ENCODE data around the gene CDC123.
"Not testable (repeated sequence)": the region's sequence is repeated elsewhere in the genome, so short reads cannot be mapped to it uniquely, and the experiment has no call there.

Gene CDC123

DNA sequence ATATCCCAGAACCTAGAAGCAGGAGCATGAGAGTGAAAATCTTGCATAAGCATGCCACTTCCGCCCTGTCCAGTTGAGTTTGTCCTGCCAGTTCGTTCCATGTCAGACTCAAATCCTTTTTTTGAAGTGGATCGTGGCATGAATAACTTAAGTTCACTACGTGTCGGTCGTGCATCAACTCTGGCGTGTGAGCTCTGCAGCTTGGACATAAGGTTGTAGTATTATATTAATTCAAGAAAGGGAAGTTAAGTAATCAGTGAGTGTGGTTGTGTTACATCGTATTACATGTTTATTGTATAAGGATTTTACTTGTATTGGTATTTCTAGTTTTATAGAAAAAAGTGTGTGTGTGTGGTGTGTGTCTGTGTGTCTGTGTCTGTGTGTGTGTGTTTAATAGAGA is 23.0 kb downstream of the CDC123 start:
- H2BK12ac ChIP-seq (ENCODE audit: low read length): no peak overlapping the region
- H4K8ac ChIP-seq (ENCODE audit: low read depth, low read length): no peak overlapping the region
- no peaks in the 10 kb centered on the region for H3K79me1 ChIP-seq (ENCODE audit: low read length)
- no peak overlapping the region for H2BK120ac ChIP-seq (ENCODE audit: insufficient read depth, low read length, poor library complexity)
- no peak overlapping the region for H3K4ac ChIP-seq (ENCODE audit: low read depth, low read length)
- H3K18ac ChIP-seq (ENCODE audit: low read length): no peak overlapping the region
- no peak overlapping the region for H4K12ac ChIP-seq (ENCODE audit: low read depth, low read length)
- H2BK5ac ChIP-seq (ENCODE audit: low read depth, low read length, poor library complexity): no peak overlapping the region
- H4K91ac ChIP-seq (ENCODE audit: low read depth, low read length): no peak overlapping the region
- no peak overlapping the region for H2AK5ac ChIP-seq (ENCODE audit: low read length)
- H3K14ac ChIP-seq (ENCODE audit: low read length): no peak overlapping the region
- no peak overlapping the region for H3K4me2 ChIP-seq (ENCODE audit: low read length)
- H2AFZ ChIP-seq (ENCODE audit: insufficient read depth, low read length, poor library complexity): no peak overlapping the region
- no peak overlapping the region for H3K4me3 ChIP-seq (ENCODE audit: low read depth, low read length)
- no peaks in the 10 kb centered on the region for H3K27me3 ChIP-seq (ENCODE audit: insufficient read depth, low read length)
- WGBS (ENCODE audit: extremely low coverage, insufficient coverage, insufficient read length): no CpG with 5 or more reads among the region's 8 CpGs
- peaks cover 20 to 28% of the 10 kb centered on the region in 2 experiments for H3K36me3 ChIP-seq (ENCODE audit: control insufficient read depth in 1 of 2, insufficient read depth in 2 of 2, low read length in 2 of 2)
- H3K9me3 ChIP-seq (ENCODE audit: insufficient read depth, low read depth, low read length): no peaks in the 10 kb centered on the region
- no peak overlapping the region for H3K27ac ChIP-seq (ENCODE audit: low read depth, low read length)
- H3K23ac ChIP-seq (ENCODE audit: low read length): no peak overlapping the region
- H3K4me1 ChIP-seq (ENCODE audit: control insufficient read depth in 1 of 2, insufficient read depth in 2 of 2, low read length in 2 of 2): no peaks in the 10 kb centered on the region
- no peak for DNase-seq
- H3K79me2 ChIP-seq (ENCODE audit: control insufficient read depth, insufficient read depth, low read length, poor library complexity): no peaks in the 10 kb centered on the region
- H3K9ac ChIP-seq (ENCODE audit: low read length): no peak overlapping the region

DNA sequence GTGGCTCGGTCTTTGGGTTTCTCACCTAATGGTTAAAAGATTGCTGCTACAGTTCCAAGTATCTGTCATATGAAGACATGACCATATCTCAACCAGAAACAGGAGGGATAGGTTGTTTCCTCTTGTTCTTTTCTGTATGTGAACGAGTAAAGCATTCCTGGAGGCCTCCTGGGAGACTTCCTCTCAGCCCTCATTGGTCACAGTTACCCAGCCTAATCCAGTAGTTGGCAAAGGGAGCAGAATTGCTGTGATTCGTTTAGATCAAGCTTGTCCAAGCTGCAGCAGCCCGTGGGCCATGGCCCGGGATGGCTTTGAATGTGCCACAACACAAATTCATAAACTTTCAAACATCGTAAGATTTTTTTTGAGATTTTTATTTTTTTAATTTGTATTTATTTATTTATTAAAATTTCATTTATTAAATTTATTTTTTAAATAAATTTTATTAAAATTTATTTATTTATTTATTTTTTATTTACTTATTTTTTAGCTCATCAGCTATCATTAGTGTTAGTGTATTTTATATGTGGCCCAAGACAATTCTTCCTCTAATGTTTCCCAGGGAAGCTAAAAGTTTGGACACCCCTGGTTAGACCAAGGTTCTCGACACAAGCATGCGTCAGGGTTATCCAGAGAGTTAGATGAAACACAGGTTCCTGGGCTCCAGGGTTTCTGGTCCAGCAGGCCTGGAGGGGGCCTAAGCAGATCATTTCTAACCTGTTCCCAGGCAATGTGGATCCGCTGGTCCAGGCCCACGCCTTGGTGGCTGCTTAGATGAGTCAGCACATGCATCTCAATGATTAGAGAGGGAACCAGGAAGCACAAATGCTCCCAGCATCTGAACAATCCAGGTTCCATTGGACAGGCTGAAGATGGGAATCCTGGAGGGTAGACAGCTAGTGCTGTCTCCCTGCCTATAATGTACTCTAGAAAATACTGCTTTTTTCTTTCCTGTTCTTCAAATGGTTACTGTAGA is 25.6 kb downstream of the CDC123 start:
- Histone ChIP-seq H3K79me2 (ENCODE audit: control insufficient read depth, insufficient read depth, low read length, poor library complexity) (no peaks in the 10 kb centered on the region), H3K23ac (ENCODE audit: low read length) (no peak overlapping the region), H3K27ac (ENCODE audit: low read depth, low read length) (no peak overlapping the region), H2AK5ac (ENCODE audit: low read length) (no peak overlapping the region), H3K4ac (ENCODE audit: low read depth, low read length) (no peak overlapping the region), H3K9ac (ENCODE audit: low read length) (no peak overlapping the region), H3K4me1 (ENCODE audit: control insufficient read depth in 1 of 2, insufficient read depth in 2 of 2, low read length in 2 of 2) (no peaks in the 10 kb centered on the region), H2BK12ac (ENCODE audit: low read length) (no peak overlapping the region), H3K4me2 (ENCODE audit: low read length) (no peak overlapping the region), H3K27me3 (ENCODE audit: insufficient read depth, low read length) (no peaks in the 10 kb centered on the region), H3K4me3 (ENCODE audit: low read depth, low read length) (no peak overlapping the region), H4K8ac (ENCODE audit: low read depth, low read length) (no peak overlapping the region), H4K91ac (ENCODE audit: low read depth, low read length) (no peak overlapping the region), H2AFZ (ENCODE audit: insufficient read depth, low read length, poor library complexity) (no peak overlapping the region), H3K79me1 (ENCODE audit: low read length) (no peaks in the 10 kb centered on the region), H3K14ac (ENCODE audit: low read length) (no peak overlapping the region), H4K12ac (ENCODE audit: low read depth, low read length) (no peak overlapping the region), H2BK120ac (ENCODE audit: insufficient read depth, low read length, poor library complexity) (no peak overlapping the region), H3K9me3 (ENCODE audit: insufficient read depth, low read depth, low read length) (peaks cover 3% of the 10 kb centered on the region), H2BK5ac (ENCODE audit: low read depth, low read length, poor library complexity) (no peak overlapping the region), H3K18ac (ENCODE audit: low read length) (no peak overlapping the region), H3K36me3 (ENCODE audit: control insufficient read depth in 1 of 2, insufficient read depth in 2 of 2, low read length in 2 of 2) (peaks cover 31 to 37% of the 10 kb centered on the region in 2 experiments)
- no CpG with 5 or more reads among the region's 10 CpGs for WGBS (ENCODE audit: extremely low coverage, insufficient coverage, insufficient read length)
- no peak for DNase-seq

DNA sequence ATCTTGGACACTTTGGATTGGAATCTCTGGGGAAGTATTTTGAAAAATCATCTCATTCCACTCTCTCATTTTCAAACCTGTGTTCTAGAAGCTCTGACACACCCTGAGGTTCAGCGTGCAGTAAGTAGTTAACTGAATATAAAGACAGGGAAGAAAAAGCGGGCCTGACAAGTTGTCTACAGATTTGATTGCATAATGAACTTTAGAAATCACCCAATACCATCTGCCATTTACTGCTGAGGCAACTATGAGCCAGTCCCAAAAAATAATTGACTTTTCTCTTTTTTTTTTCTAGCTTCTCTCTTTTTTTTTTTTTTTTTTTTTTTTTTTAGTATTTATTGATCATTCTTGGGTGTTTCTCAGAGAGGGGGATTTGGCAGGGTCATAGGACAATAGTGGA is 29.5 kb downstream of the CDC123 start:
- H3K18ac ChIP-seq (ENCODE audit: low read length): no peak overlapping the region
- no peaks in the 10 kb centered on the region for H3K4me1 ChIP-seq (ENCODE audit: control insufficient read depth in 1 of 2, insufficient read depth in 2 of 2, low read length in 2 of 2)
- H2BK12ac ChIP-seq (ENCODE audit: low read length): no peak overlapping the region
- no peak overlapping the region for H4K8ac ChIP-seq (ENCODE audit: low read depth, low read length)
- H3K9me3 ChIP-seq (ENCODE audit: insufficient read depth, low read depth, low read length): peaks cover 5% of the 10 kb centered on the region
- H3K4me3 ChIP-seq (ENCODE audit: low read depth, low read length): no peak overlapping the region
- no peak overlapping the region for H2AFZ ChIP-seq (ENCODE audit: insufficient read depth, low read length, poor library complexity)
- no peak overlapping the region for H3K4me2 ChIP-seq (ENCODE audit: low read length)
- H3K36me3 ChIP-seq (ENCODE audit: control insufficient read depth in 1 of 2, insufficient read depth in 2 of 2, low read length in 2 of 2): peaks cover 29 to 30% of the 10 kb centered on the region in 2 experiments
- no peak overlapping the region for H4K91ac ChIP-seq (ENCODE audit: low read depth, low read length)
- H3K23ac ChIP-seq (ENCODE audit: low read length): no peak overlapping the region
- H3K27ac ChIP-seq (ENCODE audit: low read depth, low read length): no peak overlapping the region
- H2AK5ac ChIP-seq (ENCODE audit: low read length): no peak overlapping the region
- no peak overlapping the region for H3K9ac ChIP-seq (ENCODE audit: low read length)
- H3K27me3 ChIP-seq (ENCODE audit: insufficient read depth, low read length): no peaks in the 10 kb centered on the region
- no peaks in the 10 kb centered on the region for H3K79me2 ChIP-seq (ENCODE audit: control insufficient read depth, insufficient read depth, low read length, poor library complexity)
- no peaks in the 10 kb centered on the region for H3K79me1 ChIP-seq (ENCODE audit: low read length)
- H2BK5ac ChIP-seq (ENCODE audit: low read depth, low read length, poor library complexity): no peak overlapping the region
- WGBS (ENCODE audit: extremely low coverage, insufficient coverage, insufficient read length): no CpG with 5 or more reads among the region's 2 CpGs
- H2BK120ac ChIP-seq (ENCODE audit: insufficient read depth, low read length, poor library complexity): no peak overlapping the region
- H3K4ac ChIP-seq (ENCODE audit: low read depth, low read length): no peak overlapping the region
- no peak for DNase-seq
- no peak overlapping the region for H3K14ac ChIP-seq (ENCODE audit: low read length)
- no peak overlapping the region for H4K12ac ChIP-seq (ENCODE audit: low read depth, low read length)

DNA sequence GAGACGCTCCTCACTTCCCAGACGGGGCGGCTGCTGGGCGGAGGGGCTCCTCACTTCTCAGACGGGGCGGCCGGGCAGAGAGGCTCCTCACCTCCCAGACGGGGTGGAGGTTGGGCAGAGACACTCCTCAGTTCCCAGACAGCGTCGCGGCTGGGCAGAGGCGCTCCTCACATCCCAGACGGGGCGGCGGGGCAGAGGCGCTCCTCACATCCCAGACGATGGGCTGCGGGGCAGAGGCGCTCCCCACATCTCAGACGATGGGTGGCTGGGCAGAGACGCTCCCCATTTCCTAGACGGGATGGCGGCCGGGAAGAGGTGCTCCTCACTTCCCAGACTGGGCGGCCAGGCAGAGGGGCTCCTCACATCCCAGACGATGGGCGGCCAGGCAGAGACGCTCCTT is 30.4 kb downstream of the CDC123 start:
- not testable (repeated sequence) for H3K4me3 ChIP-seq (ENCODE audit: low read depth, low read length); H3K9ac ChIP-seq (ENCODE audit: low read length); H2BK12ac ChIP-seq (ENCODE audit: low read length); H4K8ac ChIP-seq (ENCODE audit: low read depth, low read length); H3K4me2 ChIP-seq (ENCODE audit: low read length); H3K27ac ChIP-seq (ENCODE audit: low read depth, low read length); H3K27me3 ChIP-seq (ENCODE audit: insufficient read depth, low read length); H3K14ac ChIP-seq (ENCODE audit: low read length); DNase-seq; H4K12ac ChIP-seq (ENCODE audit: low read depth, low read length); H3K4ac ChIP-seq (ENCODE audit: low read depth, low read length); H2AFZ ChIP-seq (ENCODE audit: insufficient read depth, low read length, poor library complexity); H3K79me2 ChIP-seq (ENCODE audit: control insufficient read depth, insufficient read depth, low read length, poor library complexity); H3K4me1 ChIP-seq (ENCODE audit: control insufficient read depth in 1 of 2, insufficient read depth in 2 of 2, low read length in 2 of 2); H3K18ac ChIP-seq (ENCODE audit: low read length); H2BK5ac ChIP-seq (ENCODE audit: low read depth, low read length, poor library complexity); H3K79me1 ChIP-seq (ENCODE audit: low read length); H2BK120ac ChIP-seq (ENCODE audit: insufficient read depth, low read length, poor library complexity); H3K23ac ChIP-seq (ENCODE audit: low read length); H4K91ac ChIP-seq (ENCODE audit: low read depth, low read length); H2AK5ac ChIP-seq (ENCODE audit: low read length); H3K9me3 ChIP-seq (ENCODE audit: insufficient read depth, low read depth, low read length)
- H3K36me3 ChIP-seq (ENCODE audit: control insufficient read depth in 1 of 2, insufficient read depth in 2 of 2, low read length in 2 of 2): peaks cover 30 to 31% of the 10 kb centered on the region in 2 experiments
- WGBS (ENCODE audit: extremely low coverage, insufficient coverage, insufficient read length): no CpG with 5 or more reads among the region's 28 CpGs
